CD14-positive monocyte (primary cell): ENCODE results near the gene MYO1D. TPM values are rescaled to one million over a fixed set of nuclear protein-coding genes. Genes with fewer than 3 reads are reported as not detected.

Source experiments
- DNase-seq, 3 donors: peaks; one replicate each; pipeline ENCODE4 v3.0.0-alpha.2; 2011 to 2022
- H2AFZ ChIP-seq: 2 replicates; pipeline ENCODE4 v1.6.0; 2012; ENCODE audit warnings: mild to moderate bottlenecking, low read depth, low read length, inconsistent platforms; ENCODE audit not compliant: insufficient read depth, poor library complexity, severe bottlenecking
- H3K27ac ChIP-seq, 2 donors: 1 replicate in 1 of 2; 2 replicates in 1 of 2; pipeline ENCODE4 v1.5.1; 2012 to 2013; ENCODE audit warnings: low read length in 2 of 2, control low read depth in 1 of 2, inconsistent platforms in 1 of 2, low read depth in 1 of 2, mild to moderate bottlenecking in 1 of 2
- H3K27me3 ChIP-seq, 2 donors: one replicate each; pipeline versions ENCODE4 v1.6.0 to v1.6.1; 2011 to 2013; ENCODE audit warnings: low read length in 2 of 2; ENCODE audit not compliant: control insufficient read depth in 2 of 2, insufficient read depth in 2 of 2
- H3K36me3 ChIP-seq, 2 donors: replicated peaks in 1 of 2; 1 replicate in 1 of 2; 2 replicates in 1 of 2; pipeline versions ENCODE4 v1.5.1 to v1.6.1; 2012 to 2013; ENCODE audit warnings: low read length in 2 of 2, control low read depth in 1 of 2, inconsistent platforms in 1 of 2, mild to moderate bottlenecking in 1 of 2; ENCODE audit not compliant: insufficient read depth in 2 of 2, control insufficient read depth in 1 of 2
- H3K4me1 ChIP-seq, 2 donors: 1 replicate in 1 of 2; 2 replicates in 1 of 2; pipeline versions ENCODE4 v1.5.1 to v1.6.1; 2012 to 2013; ENCODE audit warnings: low read length in 2 of 2, control low read depth in 1 of 2, inconsistent platforms in 1 of 2, mild to moderate bottlenecking in 1 of 2, moderate library complexity in 1 of 2; ENCODE audit not compliant: insufficient read depth in 2 of 2, control insufficient read depth in 1 of 2
- H3K4me2 ChIP-seq: replicated peaks from 2 replicates; pipeline ENCODE3; 2012; ENCODE audit warnings: low read length, moderate library complexity, mild to moderate bottlenecking; ENCODE audit not compliant: poor library complexity, severe bottlenecking; ENCODE audit errors: extremely low read depth
- H3K4me3 ChIP-seq, 3 experiments: fragments of 200-600 bp in 1 of 3; sonication (generic) in 1 of 3; replicated peaks in 1 of 3; 1 replicate in 2 of 3; 2 replicates in 1 of 3; pipeline ENCODE4 v1.5.1; 2011 to 2013; ENCODE audit warnings: low read length in 3 of 3, mild to moderate bottlenecking in 3 of 3, control low read depth in 2 of 3, low read depth in 2 of 3, inconsistent platforms in 1 of 3, moderate library complexity in 1 of 3
- H3K79me2 ChIP-seq: 2 replicates; pipeline ENCODE4 v1.6.0; 2012; ENCODE audit warnings: mild to moderate bottlenecking, control low read depth, inconsistent platforms, low read length, moderate library complexity; ENCODE audit not compliant: insufficient read depth
- H3K9ac ChIP-seq: 2 replicates; pipeline ENCODE4 v1.6.0; 2017; ENCODE audit warnings: low read length, mild to moderate bottlenecking; ENCODE audit not compliant: insufficient read depth, poor library complexity, severe bottlenecking
- H3K9me3 ChIP-seq, 2 donors: replicated peaks in 1 of 2; 1 replicate in 1 of 2; 2 replicates in 1 of 2; pipeline versions ENCODE4 v1.5.1 to v1.6.1; 2012 to 2013; ENCODE audit warnings: low read length in 2 of 2, control low read depth in 1 of 2; ENCODE audit not compliant: control insufficient read depth in 1 of 2, insufficient read depth in 1 of 2
- H4K20me1 ChIP-seq: 2 replicates; pipeline ENCODE4 v1.6.0; 2012; ENCODE audit warnings: mild to moderate bottlenecking, low read length, control low read depth, moderate library complexity; ENCODE audit not compliant: insufficient read depth
- H3K27ac Mint-ChIP-seq, 7 donors: one replicate each; pipeline ENCODE4 v1.8.0; 2020; ENCODE audit warnings: mild to moderate bottlenecking in 7 of 7, mixed read lengths in 7 of 7, moderate library complexity in 6 of 7, inconsistent platforms in 2 of 7
- H3K27me3 Mint-ChIP-seq, 3 donors: one replicate each; pipeline ENCODE4 v1.8.0; 2021 to 2022; ENCODE audit warnings: low read depth in 3 of 3, mild to moderate bottlenecking in 3 of 3, mixed read lengths in 3 of 3, moderate library complexity in 3 of 3, inconsistent platforms in 1 of 3
- H3K36me3 Mint-ChIP-seq, 2 donors: one replicate each; pipeline ENCODE4 v1.8.0; 2020; ENCODE audit warnings: mixed read lengths in 2 of 2, inconsistent platforms in 1 of 2, mild to moderate bottlenecking in 1 of 2
- H3K4me1 Mint-ChIP-seq: one replicate; pipeline ENCODE4 v1.8.0; 2020; ENCODE audit warnings: mild to moderate bottlenecking, mixed read lengths
- H3K4me3 Mint-ChIP-seq, 2 donors: one replicate each; pipeline ENCODE4 v1.8.0; 2020; ENCODE audit warnings: mild to moderate bottlenecking in 2 of 2, mixed read lengths in 2 of 2, moderate library complexity in 1 of 2
- H3K9me3 Mint-ChIP-seq, 7 donors: one replicate each; pipeline ENCODE4 v1.8.0; 2020 to 2022; ENCODE audit warnings: mixed read lengths in 7 of 7, mild to moderate bottlenecking in 6 of 7, moderate library complexity in 6 of 7, inconsistent platforms in 2 of 7
- CTCF ChIP-seq: fragments of 200-600 bp; IDR thresholded peaks from one replicate; pipeline ENCODE4 v1.8.0; 2022; ENCODE audit warnings: antibody characterized with exemption, mild to moderate bottlenecking
- WGBS: methylation state at CpG from one replicate; pipeline ENCODE4 v1.1.5; 2013; ENCODE audit warnings: missing lambda C conversion rate; ENCODE audit not compliant: insufficient coverage; 5-methylcytosine and 5-hydroxymethylcytosine counted together
- intact Hi-C, 2 donors: fragments of 100-400 bp; cut with micrococcal nuclease; formaldehyde crosslinking; loops; one replicate each; pipeline versions ENCODE4 v1.15.0 to v1.15.1; 2023
- polyA plus RNA-seq, 3 donors: library from polyadenylated mRNA; depleted of rRNA in 1 of 3; unstranded in 2 of 3; stranded (reverse) in 1 of 3; fragments of 300-500 nt in 2 of 3; fragments of >200 nt in 1 of 3; fragmentation: Illumina TruSeq in 2 of 3; gene quantifications; 1 replicate in 2 of 3; 2 replicates in 1 of 3; pipeline ENCODE4 v1.2.3, GENCODE V29; 2012 to 2021

Gene MYO1D
- polyA plus RNA-seq, 3 donors: 0.22 to 0.39 (median 0.26) TPM

- peaks cover 0 to 3% of the 10 kb centered on the region in 2 donors for H3K4me1 ChIP-seq
- WGBS: no CpG with 5 or more reads among the region's 5 CpGs
- Mint-ChIP-seq H3K27ac (no peak overlapping the region), H3K4me3 (no peak overlapping the region), H3K27me3 (peaks cover 0 to 2% (median 0%) of the 10 kb centered on the region in 3 donors), H3K9me3 (no peaks in the 10 kb centered on the region), H3K36me3 (no peaks in the 10 kb centered on the region), H3K4me1 (peaks cover 4% of the 10 kb centered on the region)
- DNase-seq: peak; percentile 33 to 50 (median 41)
- H3K4me2 ChIP-seq: no peak overlapping the region
- H3K9me3 ChIP-seq: no peaks in the 10 kb centered on the region
- peak; percentile 95 for TF ChIP-seq CTCF
- no peaks in the 10 kb centered on the region for H3K27me3 ChIP-seq
- H4K20me1 ChIP-seq: no peaks in the 10 kb centered on the region
- H3K79me2 ChIP-seq: no peaks in the 10 kb centered on the region
- no peak overlapping the region for H3K4me3 ChIP-seq
- no peak overlapping the region for H3K27ac ChIP-seq
- intact Hi-C loops: loop anchor here (5.0 kb wide), 1 partner anchor 98 kb away; no protein-coding TSS in a partner anchor
- no peak overlapping the region for H2AFZ ChIP-seq
- no peaks in the 10 kb centered on the region for H3K36me3 ChIP-seq
- no peak overlapping the region for H3K9ac ChIP-seq
Measured at GRCh38 chr17:32659419-32659842, 217.5 kb downstream of the MYO1D start.

- Histone ChIP-seq H3K79me2 (no peaks in the 10 kb centered on the region), H3K9me3 (no peaks in the 10 kb centered on the region), H4K20me1 (no peaks in the 10 kb centered on the region), H2AFZ (no peak overlapping the region), H3K4me3 (no peak overlapping the region), H3K4me1 (peaks cover 0 to 8% of the 10 kb centered on the region in 2 donors), H3K27ac (no peak overlapping the region), H3K36me3 (no peaks in the 10 kb centered on the region), H3K9ac (no peak overlapping the region), H3K27me3 (no peaks in the 10 kb centered on the region), H3K4me2 (no peak overlapping the region)
- H3K9me3 Mint-ChIP-seq: no peaks in the 10 kb centered on the region
- no peak overlapping the region for H3K27ac Mint-ChIP-seq
- TF ChIP-seq CTCF: no peak
- intact Hi-C loops: loop anchor here (5.0 kb wide), 1 partner anchor 99 kb away; no protein-coding TSS in a partner anchor
- H3K4me3 Mint-ChIP-seq: no peak overlapping the region
- peaks cover 8% of the 10 kb centered on the region for H3K4me1 Mint-ChIP-seq
- peaks cover 0 to 2% (median 0%) of the 10 kb centered on the region in 3 donors for H3K27me3 Mint-ChIP-seq
- 71% methylated on average over 11 of the region's 23 CpGs for WGBS
- no peak for DNase-seq
- H3K36me3 Mint-ChIP-seq: no peaks in the 10 kb centered on the region
Measured at GRCh38 chr17:32658470-32659418, 218.2 kb downstream of the MYO1D start.
